Activated CD4-positive, alpha-beta T cell treated with anti-CD3 and anti-CD28 coated beads for 24 hours (primary cell): ENCODE results near the gene IRF2BP2.

Experiments used
- DNase-seq, 2 donors: peaks; one replicate each; pipeline ENCODE4 v3.0.0-alpha.2; 2020; ENCODE audit warnings: low read depth in 2 of 2

Gene IRF2BP2

DNA sequence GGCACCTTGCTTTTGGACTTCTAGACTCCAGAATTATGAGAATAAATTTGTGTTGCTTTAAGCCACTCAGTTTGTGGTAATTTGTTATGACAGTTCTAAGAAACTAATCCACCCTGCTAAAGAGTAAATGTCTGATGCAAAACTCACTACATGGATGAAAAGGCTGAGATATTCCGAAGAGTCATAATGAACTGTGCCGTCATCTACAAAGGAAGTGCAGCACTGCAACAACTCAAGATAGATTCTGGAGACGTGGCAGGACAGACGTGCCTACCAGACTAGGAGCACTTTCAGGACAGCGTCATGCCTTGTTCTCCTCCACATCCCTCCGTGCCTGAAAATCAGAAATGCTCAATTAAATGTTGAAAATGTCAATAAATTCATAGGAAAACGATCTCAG, 24.4 kb upstream of the IRF2BP2 start:
- DNase-seq = no peak

DNA sequence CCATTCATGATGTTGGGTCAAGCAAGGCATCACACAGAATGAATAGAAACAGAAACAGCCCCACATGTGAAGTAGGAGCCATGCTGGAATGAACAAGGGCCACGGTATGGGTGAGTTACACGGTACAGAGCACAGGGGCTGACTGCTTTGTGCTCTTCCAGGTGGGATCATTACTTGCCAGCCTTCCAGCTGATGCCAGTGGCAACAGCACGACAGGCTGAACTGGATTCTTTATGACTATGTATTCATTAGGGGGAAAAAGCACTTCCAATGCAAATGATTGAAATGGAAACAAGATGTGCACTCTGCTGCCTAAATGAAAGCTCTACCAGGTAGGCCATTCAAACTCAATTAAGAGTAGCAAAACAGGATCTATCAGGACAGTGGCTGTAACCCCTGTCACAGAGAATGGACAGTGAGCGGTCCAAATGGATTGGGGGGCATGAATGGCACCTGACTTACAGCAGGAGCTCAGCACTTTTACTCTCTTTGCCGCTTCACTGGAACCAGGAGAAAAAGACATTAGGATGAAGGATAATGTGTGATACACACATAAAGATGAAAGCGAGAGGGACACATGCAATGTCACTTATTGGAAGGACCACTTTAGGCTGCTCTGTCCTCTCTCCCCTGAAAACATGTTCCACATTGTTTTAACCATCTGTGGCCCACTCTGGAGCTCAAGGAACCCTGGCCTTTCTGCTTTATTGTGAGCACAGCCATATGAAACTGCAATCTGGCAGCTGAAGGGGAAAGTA, 23.4 kb upstream of the IRF2BP2 start:
- DNase-seq = no peak

DNA sequence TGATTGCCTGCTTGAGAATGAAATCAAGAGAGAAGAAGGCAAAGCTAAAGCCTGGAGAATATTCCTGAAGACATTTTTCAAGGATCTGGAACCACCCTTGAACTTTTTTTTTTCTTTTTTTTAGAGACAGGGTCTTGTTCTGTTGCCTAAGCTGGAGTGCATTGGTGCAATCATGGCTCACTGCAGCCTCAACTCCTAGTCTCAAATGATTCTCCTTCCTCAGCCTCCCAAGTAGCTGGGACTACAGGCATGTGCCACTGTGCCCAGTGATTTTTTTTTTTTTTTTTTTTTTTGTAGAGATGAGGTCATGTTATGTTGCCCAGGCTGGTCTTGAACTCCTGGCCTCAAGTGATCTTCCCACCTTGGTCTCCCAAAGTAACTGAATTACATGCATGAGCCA, 22.2 kb upstream of the IRF2BP2 start:
- DNase-seq = no peak

GRCh38 chr1:234631721-234632125, 21.7 kb upstream of the IRF2BP2 start:
- no peak for DNase-seq

GRCh38 chr1:234629026-234629425, 19.0 kb upstream of the IRF2BP2 start:
- no peak for DNase-seq

DNA sequence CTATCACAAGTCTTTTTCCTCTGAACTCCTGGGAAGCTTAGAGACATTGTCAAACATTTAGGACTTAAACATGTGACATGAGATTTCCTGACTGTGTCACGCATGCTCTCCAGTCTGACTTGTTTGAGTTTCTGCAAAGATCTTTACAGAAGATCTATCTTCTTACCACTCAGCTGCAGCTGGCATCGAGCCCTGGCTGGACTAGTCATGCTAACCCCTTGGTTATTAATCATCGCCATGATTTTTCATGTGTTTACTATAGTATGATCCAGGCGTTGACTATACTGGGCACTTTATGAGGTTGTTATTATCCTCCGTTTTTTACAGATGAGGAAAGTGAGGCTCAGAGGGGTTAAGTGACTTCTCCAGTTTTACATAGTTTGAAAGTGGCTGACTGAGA, 18.1 kb upstream of the IRF2BP2 start:
- DNase-seq = no peak

DNA sequence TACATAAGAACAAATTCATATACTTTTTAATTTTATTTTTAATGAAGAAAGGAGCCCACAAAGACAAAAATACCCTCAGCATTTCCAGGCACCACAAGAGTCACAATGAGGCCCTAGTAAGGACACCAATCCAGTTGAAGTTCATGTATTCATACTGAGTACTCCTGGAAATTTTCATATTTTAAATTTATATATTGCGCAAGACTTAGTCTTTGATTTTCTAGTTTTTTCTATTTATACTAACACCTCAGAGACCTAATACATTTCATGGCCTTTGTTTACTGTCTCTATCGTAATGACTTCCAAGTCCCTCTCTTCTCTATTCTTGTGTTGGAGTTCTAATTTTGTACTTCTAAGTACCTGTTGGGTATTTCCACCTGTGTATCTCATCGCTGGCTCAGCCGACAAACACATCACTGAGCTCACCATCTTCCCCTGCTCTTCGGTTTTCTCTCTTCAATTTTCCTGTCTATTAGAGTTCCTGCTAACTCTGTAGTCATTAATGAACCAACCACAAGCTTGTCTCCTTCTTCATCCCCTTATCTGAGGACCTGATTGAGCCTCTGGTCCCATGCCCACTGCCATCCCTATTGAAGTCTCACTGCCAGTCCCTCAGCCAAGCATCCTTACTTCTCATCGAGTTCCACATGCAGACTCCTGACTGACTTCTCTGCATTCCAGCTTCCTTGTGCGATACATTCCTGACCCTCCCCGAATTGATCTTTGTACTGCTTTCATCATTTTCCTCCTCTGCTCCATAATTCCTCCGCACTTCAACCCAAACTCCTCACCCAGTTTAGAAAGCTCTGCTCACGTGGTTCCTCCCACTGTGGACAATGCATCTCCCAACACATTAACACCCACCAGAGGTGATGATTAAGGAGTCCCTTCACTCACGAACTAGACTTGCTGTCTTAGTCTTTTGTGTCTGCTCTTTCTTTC, 17.3 kb upstream of the IRF2BP2 start:
- no peak for DNase-seq

- no peak for DNase-seq
Measured at GRCh38 chr1:234626391-234626790, 16.4 kb upstream of the IRF2BP2 start.

GRCh38 chr1:234624724-234625117, 14.7 kb upstream of the IRF2BP2 start:
- no peak for DNase-seq

DNA sequence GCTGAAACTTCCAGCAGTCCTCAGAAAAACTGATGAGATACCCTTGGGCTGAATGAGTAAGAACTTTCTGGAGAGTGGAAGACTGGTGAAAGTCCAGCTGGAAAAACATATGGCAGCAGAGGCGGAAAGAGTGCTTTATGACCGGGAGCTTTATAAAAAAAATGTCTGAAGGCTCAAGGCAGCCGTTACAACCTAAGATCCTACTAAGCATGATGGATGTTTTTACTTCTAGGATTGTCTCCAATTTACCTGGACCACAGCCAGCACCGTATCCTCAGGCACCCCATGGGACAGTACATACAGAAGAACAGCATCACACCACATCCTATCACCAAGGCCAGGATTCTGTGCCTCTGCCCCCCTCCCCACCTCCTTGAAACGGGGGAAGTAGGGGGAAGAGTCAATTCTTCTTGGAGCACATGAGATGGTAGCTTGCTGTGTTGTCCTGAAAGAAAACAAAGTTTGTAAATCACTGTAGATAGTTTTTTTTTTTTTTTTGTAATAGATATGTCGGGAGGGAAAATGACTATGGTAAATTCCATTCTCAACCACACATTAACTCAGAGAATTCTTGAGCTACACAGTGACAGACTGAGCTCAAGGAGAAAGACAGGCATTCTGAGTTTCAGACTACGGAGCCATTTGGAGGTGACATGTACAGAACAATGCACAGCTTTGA, 11.8 kb upstream of the IRF2BP2 start:
- DNase-seq = no peak

DNA sequence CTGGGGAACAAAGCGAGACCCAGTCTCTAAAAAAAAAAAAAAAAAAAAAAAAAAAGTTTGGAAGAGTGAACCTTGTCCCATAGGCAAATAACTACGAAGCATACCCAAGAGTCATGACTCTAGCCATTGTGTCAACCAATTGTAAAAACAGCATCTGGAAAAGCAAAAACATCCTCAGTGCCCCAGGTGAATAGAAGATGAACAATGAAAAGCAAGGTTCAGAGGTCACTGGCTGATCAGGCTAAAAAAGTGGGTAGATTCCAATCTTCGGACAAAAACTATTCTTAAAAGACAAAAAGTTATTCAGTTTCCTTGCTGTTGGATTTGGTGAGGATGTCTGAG, 11.1 kb upstream of the IRF2BP2 start:
- no peak for DNase-seq

- no peak for DNase-seq
Measured at GRCh38 chr1:234620272-234621126, 10.5 kb upstream of the IRF2BP2 start.

DNA sequence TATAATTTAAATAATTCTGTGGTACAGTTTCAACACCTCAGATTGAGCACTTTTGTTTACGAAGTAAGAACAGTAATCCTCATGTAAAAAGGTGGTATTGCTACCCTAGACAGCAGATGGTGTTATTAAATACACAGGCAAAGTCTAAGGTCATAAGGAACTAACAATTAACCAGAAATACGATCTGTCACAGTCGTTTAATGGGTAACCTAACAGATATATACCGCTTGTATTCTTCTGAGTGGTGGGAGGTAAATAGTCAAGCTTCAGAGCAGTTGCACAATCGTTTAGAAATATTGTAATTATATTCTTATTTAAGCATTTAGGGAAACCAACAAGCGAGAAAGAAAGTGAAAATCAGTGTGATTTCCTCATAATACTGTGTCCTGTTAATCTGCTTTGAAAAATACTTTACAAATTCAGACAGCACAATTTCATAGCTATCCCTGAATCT, 9.8 kb upstream of the IRF2BP2 start:
- DNase-seq = no peak

DNA sequence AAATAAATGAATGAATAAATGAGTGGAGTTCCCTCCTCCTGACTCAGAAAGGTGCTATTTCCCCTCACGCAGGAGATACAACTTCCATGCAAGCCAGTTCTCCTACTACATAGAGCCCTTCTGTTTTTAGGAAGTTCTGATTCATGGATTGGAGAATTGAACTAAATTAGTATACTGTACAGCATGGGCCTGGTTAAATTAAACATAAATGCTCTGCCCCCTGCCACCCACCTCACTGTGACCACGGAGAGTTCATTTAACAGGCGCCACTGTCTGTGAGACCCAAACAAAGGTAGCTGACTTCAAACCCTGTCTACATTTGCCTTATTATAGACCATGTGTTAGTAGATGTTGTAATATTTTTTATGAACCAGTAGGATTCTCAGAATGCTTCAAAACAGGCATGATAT, 9.1 kb upstream of the IRF2BP2 start:
- DNase-seq = no peak

GRCh38 chr1:234618737-234619049, 8.7 kb upstream of the IRF2BP2 start:
- no peak for DNase-seq

- no peak for DNase-seq
Measured at GRCh38 chr1:234617986-234618736, 8.2 kb upstream of the IRF2BP2 start.

GRCh38 chr1:234617131-234617985, 7.4 kb upstream of the IRF2BP2 start:
- DNase-seq = no peak

- DNase-seq = no peak
Measured at GRCh38 chr1:234616644-234617043, 6.7 kb upstream of the IRF2BP2 start.

- DNase-seq = no peak
Measured at GRCh38 chr1:234614081-234614489, 4.1 kb upstream of the IRF2BP2 start.
